ENCODE results near the gene MICB. TPM values are rescaled to one million over a fixed set of nuclear protein-coding genes. Genes with fewer than 3 reads are reported as not detected.

MICB gene
- total and polyA plus RNA-seq, 2 donors: 4.2 to 9.5 TPM

DNA sequence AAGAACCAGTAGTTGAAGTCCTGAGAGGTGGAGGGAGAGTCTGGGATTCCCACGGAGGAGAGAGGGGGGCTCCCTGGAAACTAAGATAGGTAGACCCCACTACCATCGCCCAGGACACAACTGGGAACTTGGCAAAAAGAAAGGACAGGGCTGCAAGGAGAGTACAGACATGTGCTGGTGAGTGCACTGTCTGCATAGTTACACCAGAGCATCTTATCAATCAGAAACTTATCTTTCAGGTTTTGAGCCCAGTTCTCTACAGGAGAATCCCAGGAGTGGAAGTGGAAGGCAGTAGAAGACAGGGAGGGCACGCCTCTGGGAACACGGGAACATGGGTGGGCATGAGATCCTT, 61.6 kb downstream of the MICB start:
- Histone ChIP-seq H3K27me3 (ENCODE audit: control insufficient read depth in 2 of 2, insufficient read depth in 1 of 2, low read length in 1 of 2) (no peaks in the 10 kb centered on the region), H3K27ac (ENCODE audit: low read depth in 1 of 2, low read length in 1 of 2) (peak overlapping the region; percentile 6 to 85), H3K4me3 (ENCODE audit: low read length in 2 of 2) (no peak overlapping the region), H3K9me3 (ENCODE audit: control insufficient read depth in 2 of 2, insufficient read depth in 1 of 2, low read length in 1 of 2) (no peaks in the 10 kb centered on the region), H3K36me3 (ENCODE audit: control insufficient read depth in 2 of 2, insufficient read depth in 2 of 2, low read length in 1 of 2) (peaks cover 7 to 23% of the 10 kb centered on the region in 2 donors), H3K4me1 (ENCODE audit: control insufficient read depth in 2 of 2, insufficient read depth in 2 of 2, low read length in 2 of 2) (peaks cover 43 to 61% of the 10 kb centered on the region in 2 donors)
- DNase-seq (ENCODE audit: low read depth in 6 of 9, low spot score in 9 of 9): no peak
- 26% methylated on average over 4 of the region's 4 CpGs for WGBS

DNA sequence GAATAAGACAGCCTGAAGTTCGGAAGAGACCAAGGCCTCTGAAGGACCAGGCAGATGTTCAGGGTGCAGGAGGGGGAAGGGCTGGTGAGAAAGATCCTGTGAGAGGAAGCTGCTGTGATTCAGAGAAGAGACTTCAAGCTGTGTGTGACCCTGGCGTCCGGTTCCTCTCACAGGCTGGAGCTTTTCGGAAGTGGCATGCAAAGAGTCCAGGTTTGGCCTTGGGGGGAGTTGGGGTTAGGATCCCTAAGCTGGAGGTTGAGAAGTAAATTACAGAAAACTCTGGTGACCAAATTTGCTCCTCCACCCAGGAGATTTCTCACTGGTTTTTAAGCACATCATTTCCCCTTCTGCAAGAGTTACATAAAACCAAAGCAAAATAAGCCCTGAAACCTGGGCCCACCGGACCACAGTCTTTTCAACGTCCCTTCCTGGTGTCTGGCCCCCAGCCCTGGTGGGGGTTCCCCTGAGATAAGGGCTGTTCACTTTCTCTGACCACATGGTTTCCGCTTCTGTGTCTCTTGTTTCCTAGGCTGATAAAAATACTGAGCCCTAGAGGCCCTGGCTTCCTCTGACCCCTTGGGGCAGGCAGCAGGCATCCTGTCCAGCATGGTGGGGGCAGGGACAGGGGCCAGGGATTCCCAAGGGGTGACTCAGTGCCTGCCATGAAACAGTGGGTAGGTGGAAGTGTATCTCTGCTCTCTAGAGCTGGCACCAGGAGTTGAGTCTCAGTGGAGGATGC, 62.2 kb downstream of the MICB start:
- Histone ChIP-seq H3K36me3 (ENCODE audit: control insufficient read depth in 2 of 2, insufficient read depth in 2 of 2, low read length in 1 of 2) (peaks cover 7 to 23% of the 10 kb centered on the region in 2 donors), H3K27ac (ENCODE audit: low read depth in 1 of 2, low read length in 1 of 2) (peak overlapping the region; percentile 61 to 85), H3K4me3 (ENCODE audit: low read length in 2 of 2) (no peak overlapping the region), H3K4me1 (ENCODE audit: control insufficient read depth in 2 of 2, insufficient read depth in 2 of 2, low read length in 2 of 2) (peaks cover 43 to 61% of the 10 kb centered on the region in 2 donors), H3K27me3 (ENCODE audit: control insufficient read depth in 2 of 2, insufficient read depth in 1 of 2, low read length in 1 of 2) (no peaks in the 10 kb centered on the region), H3K9me3 (ENCODE audit: control insufficient read depth in 2 of 2, insufficient read depth in 1 of 2, low read length in 1 of 2) (no peaks in the 10 kb centered on the region)
- WGBS: 21% methylated on average over 7 of the region's 7 CpGs
- peak in 4 of 9 donors; percentile 44 to 78 (median 56) for DNase-seq (ENCODE audit: low read depth in 6 of 9, low spot score in 9 of 9)

DNA sequence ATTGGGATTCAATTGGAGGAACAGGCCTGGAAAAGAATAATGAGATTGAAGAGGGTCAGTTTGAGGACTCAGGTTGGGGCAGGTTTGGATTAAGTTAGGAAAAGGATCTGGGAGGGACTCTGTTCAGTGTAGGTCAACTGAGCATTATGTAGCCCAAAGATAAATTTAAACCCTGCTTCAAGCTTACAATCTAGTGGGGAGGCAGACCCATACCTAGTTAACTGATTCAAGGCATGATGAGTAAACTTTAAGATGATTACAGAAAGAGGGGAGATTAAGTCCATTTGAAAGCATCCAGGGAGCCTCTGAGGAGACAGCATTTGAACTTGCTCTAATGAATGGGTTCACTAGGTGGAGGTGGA, 62.7 kb downstream of the MICB start:
- DNase-seq (ENCODE audit: low read depth in 6 of 9, low spot score in 9 of 9): no peak
- Histone ChIP-seq H3K4me3 (ENCODE audit: low read length in 2 of 2) (no peak overlapping the region), H3K4me1 (ENCODE audit: control insufficient read depth in 2 of 2, insufficient read depth in 2 of 2, low read length in 2 of 2) (peaks cover 43 to 59% of the 10 kb centered on the region in 2 donors), H3K36me3 (ENCODE audit: control insufficient read depth in 2 of 2, insufficient read depth in 2 of 2, low read length in 1 of 2) (peaks cover 7 to 23% of the 10 kb centered on the region in 2 donors), H3K9me3 (ENCODE audit: control insufficient read depth in 2 of 2, insufficient read depth in 1 of 2, low read length in 1 of 2) (no peaks in the 10 kb centered on the region), H3K27ac (ENCODE audit: low read depth in 1 of 2, low read length in 1 of 2) (no peak overlapping the region), H3K27me3 (ENCODE audit: control insufficient read depth in 2 of 2, insufficient read depth in 1 of 2, low read length in 1 of 2) (no peaks in the 10 kb centered on the region)

Other genes with a start within 250 kb of the MICB start
- gene HLA-C, start 226.1 kb upstream of the MICB start, total RNA-seq: 259 TPM
- gene HLA-C, start 226.1 kb upstream of the MICB start, polyA plus RNA-seq: 293 TPM
- gene HLA-B, start 141.0 kb upstream of the MICB start, total RNA-seq: 1,474 TPM
- gene HLA-B, start 141.0 kb upstream of the MICB start, polyA plus RNA-seq: 2,173 TPM
- 5.6 TPM for gene MICA, start 94.5 kb upstream of the MICB start, total RNA-seq
- gene MICA, start 94.5 kb upstream of the MICB start, polyA plus RNA-seq: 9.4 TPM
- not detected for gene MCCD1, start 30.8 kb downstream of the MICB start, total RNA-seq
- gene MCCD1, start 30.8 kb downstream of the MICB start, polyA plus RNA-seq: not detected
- 305 TPM for gene DDX39B, start 43.9 kb downstream of the MICB start, total RNA-seq
- 761 TPM for gene DDX39B, start 43.9 kb downstream of the MICB start, polyA plus RNA-seq
- 3.3 TPM for gene ATP6V1G2, start 48.5 kb downstream of the MICB start, total RNA-seq
- 2.5 TPM for gene ATP6V1G2, start 48.5 kb downstream of the MICB start, polyA plus RNA-seq
- 15.4 TPM for gene NFKBIL1, start 49.5 kb downstream of the MICB start, total RNA-seq
- gene NFKBIL1, start 49.5 kb downstream of the MICB start, polyA plus RNA-seq: 23.6 TPM
- gene LTA, start 74.1 kb downstream of the MICB start, total RNA-seq: 8.9 TPM
- 2.2 TPM for gene LTA, start 74.1 kb downstream of the MICB start, polyA plus RNA-seq
- 3.5 TPM for gene TNF, start 77.4 kb downstream of the MICB start, total RNA-seq
- 1.4 TPM for gene TNF, start 77.4 kb downstream of the MICB start, polyA plus RNA-seq
- gene LTB, start 84.3 kb downstream of the MICB start, total RNA-seq: 337 TPM
- 128 TPM for gene LTB, start 84.3 kb downstream of the MICB start, polyA plus RNA-seq
- 134 TPM for gene LST1, start 88.1 kb downstream of the MICB start, total RNA-seq
- gene LST1, start 88.1 kb downstream of the MICB start, polyA plus RNA-seq: 32.4 TPM
- gene NCR3, start 94.9 kb downstream of the MICB start, total RNA-seq: 2.7 TPM
- 2.4 TPM for gene NCR3, start 94.9 kb downstream of the MICB start, polyA plus RNA-seq
- 558 TPM for gene AIF1, start 117.1 kb downstream of the MICB start, total RNA-seq
- gene AIF1, start 117.1 kb downstream of the MICB start, polyA plus RNA-seq: 198 TPM
- gene PRRC2A, start 122.6 kb downstream of the MICB start, total RNA-seq: 35.3 TPM
- gene PRRC2A, start 122.6 kb downstream of the MICB start, polyA plus RNA-seq: 148 TPM
- gene BAG6, start 154.5 kb downstream of the MICB start, total RNA-seq: 101 TPM
- gene BAG6, start 154.5 kb downstream of the MICB start, polyA plus RNA-seq: 271 TPM
- gene APOM, start 157.7 kb downstream of the MICB start, total RNA-seq: 6.1 TPM
- 9.1 TPM for gene APOM, start 157.7 kb downstream of the MICB start, polyA plus RNA-seq
- 19.1 TPM for gene C6orf47, start 162.6 kb downstream of the MICB start, total RNA-seq
- 16.7 TPM for gene C6orf47, start 162.6 kb downstream of the MICB start, polyA plus RNA-seq
- gene GPANK1, start 166.9 kb downstream of the MICB start, total RNA-seq: 25.2 TPM
- 13.8 TPM for gene GPANK1, start 166.9 kb downstream of the MICB start, polyA plus RNA-seq
- gene CSNK2B, start 167.9 kb downstream of the MICB start, total RNA-seq: 169 TPM
- gene CSNK2B, start 167.9 kb downstream of the MICB start, polyA plus RNA-seq: 169 TPM
- gene LY6G5B, start 171.8 kb downstream of the MICB start, total RNA-seq: 2.3 TPM
- gene LY6G5B, start 171.8 kb downstream of the MICB start, polyA plus RNA-seq: 6.5 TPM
- 0.90 TPM for gene LY6G5C, start 182.9 kb downstream of the MICB start, total RNA-seq
- gene LY6G5C, start 182.9 kb downstream of the MICB start, polyA plus RNA-seq: 9.1 TPM
- gene ABHD16A, start 205.2 kb downstream of the MICB start, total RNA-seq: 50.0 TPM
- 51.3 TPM for gene ABHD16A, start 205.2 kb downstream of the MICB start, polyA plus RNA-seq
- 0.05 TPM for gene LY6G6F, start 208.7 kb downstream of the MICB start, total RNA-seq
- not detected for gene LY6G6F, start 208.7 kb downstream of the MICB start, polyA plus RNA-seq
- gene LY6G6D, start 217.2 kb downstream of the MICB start, total RNA-seq: not detected
- not detected for gene LY6G6D, start 217.2 kb downstream of the MICB start, polyA plus RNA-seq
- not detected for gene LY6G6C, start 223.6 kb downstream of the MICB start, total RNA-seq
- 7.0 TPM for gene LY6G6C, start 223.6 kb downstream of the MICB start, polyA plus RNA-seq
- gene MPIG6B, start 225.2 kb downstream of the MICB start, total RNA-seq: 0.14 TPM
- gene MPIG6B, start 225.2 kb downstream of the MICB start, polyA plus RNA-seq: 0.32 TPM
- gene DDAH2, start 231.2 kb downstream of the MICB start, total RNA-seq: 49.6 TPM
- gene DDAH2, start 231.2 kb downstream of the MICB start, polyA plus RNA-seq: 105 TPM
- 431 TPM for gene CLIC1, start 238.4 kb downstream of the MICB start, total RNA-seq
- gene CLIC1, start 238.4 kb downstream of the MICB start, polyA plus RNA-seq: 337 TPM
- 8.4 TPM for gene MSH5, start 241.9 kb downstream of the MICB start, total RNA-seq
- 15.2 TPM for gene MSH5, start 241.9 kb downstream of the MICB start, polyA plus RNA-seq

Measured in thymus (tissue), 11 donors.